Stimulated activated CD4-positive, alpha-beta T cell treated with anti-CD3 and anti-CD28 coated beads, Interleukin-12 subunit alpha, Interleukin-12 subunit beta, amount 100 ng/mL, for 4 hours (primary cell): Measurements from ENCODE around the gene BRF1.
A peak's percentile ranks its signal among the peaks of the same experiment; 100 is the strongest.

ENCODE experiments used
- DNase-seq: peaks from one replicate; pipeline ENCODE4 v3.0.0-alpha.2; 2020

BRF1 gene

DNA sequence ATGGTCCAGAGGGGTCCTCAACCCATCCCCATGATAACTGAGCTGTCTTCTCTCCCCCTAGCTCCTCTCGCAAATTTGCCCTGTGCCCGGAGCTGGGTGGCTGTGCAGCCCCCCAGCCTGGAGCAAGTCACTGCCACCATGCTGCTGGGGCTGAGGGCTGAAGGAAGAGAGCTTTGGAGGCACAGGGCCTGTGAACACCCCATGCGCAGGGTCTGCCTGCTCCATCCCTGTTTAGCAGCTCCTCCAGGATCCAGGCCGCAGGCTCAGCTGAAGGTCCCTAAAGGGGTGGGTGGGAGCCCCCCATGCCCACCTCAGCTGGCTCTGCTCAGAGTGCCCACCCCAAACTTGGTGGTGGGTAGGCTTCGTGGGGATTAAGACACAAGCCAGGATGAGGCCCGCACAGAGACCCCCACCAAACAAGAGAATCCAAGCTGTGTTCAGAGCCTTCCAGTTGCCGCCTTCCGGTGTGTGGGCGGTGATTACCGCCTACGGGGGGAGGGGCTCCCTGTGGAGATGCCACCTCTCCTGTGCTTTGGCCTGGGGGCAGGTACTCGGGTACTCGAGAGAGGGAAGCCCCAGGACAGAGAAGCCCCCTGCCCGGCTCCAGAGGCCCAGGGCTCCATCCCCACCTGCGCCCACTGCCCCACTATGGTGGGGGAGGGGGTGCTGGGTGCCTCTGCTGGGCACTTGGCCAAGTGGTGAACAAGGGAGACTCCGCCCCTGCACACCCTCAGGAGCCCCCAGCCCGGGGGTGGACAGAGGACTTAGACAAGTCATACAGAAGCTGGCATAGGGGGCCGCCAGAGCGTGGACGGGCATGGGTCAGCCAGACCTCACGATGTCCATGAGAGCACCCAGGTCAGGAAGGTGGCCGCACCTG, 130.8 kb downstream of the BRF1 start:
- DNase-seq: no peak

DNA sequence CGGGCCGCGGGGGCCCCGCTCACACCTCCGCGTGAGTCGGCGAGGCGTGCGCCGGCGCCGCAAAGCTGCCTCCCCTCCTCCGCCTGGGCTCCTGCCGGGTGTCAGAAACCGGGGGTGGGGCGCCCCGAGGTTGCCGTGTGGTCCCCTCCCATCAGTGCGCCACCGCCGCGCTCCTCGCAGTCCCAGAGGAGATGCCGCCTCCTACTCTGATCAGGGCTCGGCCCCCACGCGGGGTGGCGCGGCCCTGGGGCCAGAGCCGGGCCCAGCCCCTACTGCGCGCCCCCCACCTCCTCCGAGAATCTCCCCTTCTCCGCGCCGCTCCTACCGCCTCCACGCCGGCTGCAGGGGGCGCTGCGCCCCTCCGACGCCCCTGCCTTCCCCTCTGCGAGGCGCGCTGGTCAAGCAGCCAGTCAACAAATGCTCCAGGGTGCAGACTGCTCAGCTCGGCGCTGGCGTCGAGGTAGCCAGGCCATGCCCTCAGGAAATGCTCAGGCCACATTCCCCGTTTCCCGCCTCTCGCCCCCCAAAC, 131.8 kb downstream of the BRF1 start:
- DNase-seq: peak; percentile 39

GRCh38 chr14:105168496-105168978, 132.3 kb downstream of the BRF1 start, which contains the start of gene JAG2:
Gene JAG2 (minus strand): TSS chr14:105168776. CDS start chr14:105168420, 356 bp downstream.
- DNase-seq: peak; percentile 54

- no peak for DNase-seq
Measured at GRCh38 chr14:105168093-105168420, 132.7 kb downstream of the BRF1 start.

DNA sequence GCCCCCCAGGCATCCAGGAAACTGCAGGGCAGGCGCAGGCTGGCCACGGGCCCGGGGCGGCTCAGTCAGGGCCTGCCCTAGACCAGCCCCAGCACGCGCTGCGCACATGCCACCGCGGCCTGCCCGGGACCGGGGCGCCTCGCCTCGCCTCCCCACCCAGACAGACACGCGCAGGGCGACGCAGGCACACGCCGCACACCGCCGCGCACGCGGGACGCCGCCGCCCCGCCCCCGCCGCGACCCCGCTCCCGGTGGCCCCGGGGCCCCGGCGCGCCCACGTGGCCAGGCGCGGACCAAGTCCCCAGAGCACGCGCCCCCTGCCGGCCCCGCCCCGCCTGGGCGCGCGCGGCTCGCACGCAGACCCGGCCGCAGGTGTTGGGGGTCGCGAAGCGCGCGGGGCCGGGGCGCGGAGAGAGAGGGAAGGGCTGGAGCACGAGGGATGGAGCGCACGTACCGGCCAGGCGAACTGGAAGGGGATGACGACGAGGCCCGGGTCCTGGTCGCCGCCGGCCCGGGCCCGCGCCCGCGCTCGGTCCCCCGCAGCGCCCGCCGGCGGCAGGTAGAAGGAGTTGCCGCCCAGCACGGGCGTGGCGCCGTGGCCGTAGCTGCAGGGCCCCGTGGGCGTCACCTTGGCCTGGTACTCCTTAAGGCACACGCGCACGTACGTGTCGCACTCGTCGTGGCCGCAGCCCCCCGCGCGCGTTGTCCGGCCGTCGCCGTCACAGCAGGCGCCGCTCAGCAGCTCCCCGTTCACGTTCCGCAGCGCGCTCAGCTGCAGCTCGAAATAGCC, 133.3 kb downstream of the BRF1 start:
- DNase-seq: peak; percentile 20

DNA sequence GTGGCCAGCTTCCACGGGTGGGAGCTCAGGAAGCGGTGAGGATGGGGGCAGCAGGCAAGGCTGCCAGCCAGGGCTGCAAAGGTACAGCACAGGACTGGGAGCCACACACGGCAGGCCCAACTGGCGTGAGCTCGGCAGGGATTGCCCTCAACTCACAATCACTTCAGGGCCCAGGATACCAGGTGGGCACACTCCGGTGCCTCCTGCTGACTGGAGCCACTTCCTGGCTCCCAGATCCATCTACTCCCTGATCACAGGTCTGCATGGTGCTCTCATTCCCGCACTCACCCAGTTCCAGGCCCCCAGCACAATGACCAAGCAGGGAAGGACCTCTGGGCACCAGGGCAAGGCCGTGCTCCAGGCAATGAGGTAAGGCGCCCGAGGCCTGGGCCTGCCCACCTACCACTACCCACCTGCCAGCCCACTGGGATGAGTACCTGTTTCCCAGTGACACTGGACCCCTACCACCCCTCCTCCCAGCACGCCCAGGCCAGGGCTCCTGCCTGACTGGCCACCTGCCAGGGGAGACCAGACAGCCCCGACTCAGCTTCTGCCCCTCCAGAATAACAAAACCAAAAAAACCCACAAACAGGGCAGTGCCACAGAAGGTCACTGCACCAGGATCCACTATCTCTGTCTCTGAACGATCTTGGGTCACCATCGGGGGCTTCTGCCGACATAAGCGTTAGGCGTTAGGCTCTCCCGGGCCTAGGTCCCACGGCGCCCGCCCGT, 134.1 kb downstream of the BRF1 start:
- DNase-seq: no peak

- DNase-seq: no peak
Measured at GRCh38 chr14:105165761-105166485, 134.9 kb downstream of the BRF1 start.

GRCh38 chr14:105165134-105165704, 135.6 kb downstream of the BRF1 start:
- no peak for DNase-seq

GRCh38 chr14:105163040-105163742, 137.6 kb downstream of the BRF1 start:
- DNase-seq: no peak

DNA sequence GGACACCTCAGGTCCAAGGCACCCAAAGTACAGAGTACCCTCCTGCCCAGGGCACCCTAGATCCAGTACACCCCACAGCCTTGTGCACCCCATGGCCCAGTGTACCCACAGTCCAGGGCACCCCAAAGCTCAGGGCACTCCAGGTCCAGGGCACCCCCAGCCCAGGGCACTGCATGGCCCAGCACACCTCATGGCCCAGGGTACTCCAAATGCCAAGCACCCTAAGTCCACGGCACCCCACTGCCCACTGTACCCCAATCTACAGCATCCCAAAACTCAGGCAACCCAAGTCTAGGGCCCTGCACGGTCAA, 138.2 kb downstream of the BRF1 start:
- DNase-seq: no peak

- no peak for DNase-seq
Measured at GRCh38 chr14:105161964-105162668, 138.7 kb downstream of the BRF1 start.

GRCh38 chr14:105161309-105161708, 139.5 kb downstream of the BRF1 start:
- no peak for DNase-seq

- no peak for DNase-seq
Measured at GRCh38 chr14:105160776-105161175, 140.0 kb downstream of the BRF1 start.

DNA sequence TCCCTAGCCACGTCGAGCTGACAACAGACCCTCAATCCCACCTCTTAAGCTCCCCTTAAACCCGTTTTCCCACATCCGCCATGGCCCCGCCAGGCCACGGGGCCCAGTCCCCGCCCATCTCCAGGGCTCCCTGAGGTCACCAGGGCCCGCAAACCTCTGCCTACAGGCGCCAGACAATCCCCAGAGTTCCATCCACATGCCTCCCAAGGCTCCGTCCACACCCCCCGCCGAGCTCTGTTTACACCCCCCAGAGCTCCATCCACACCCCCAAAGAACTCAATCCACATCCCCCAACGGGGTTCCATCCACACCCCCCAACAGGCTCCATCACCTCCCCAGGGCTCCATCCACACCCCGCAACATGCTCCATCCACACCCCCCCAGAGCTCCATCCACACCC, 141.5 kb downstream of the BRF1 start:
- no peak for DNase-seq
